ENCODE data around the gene MYLK3. TPM values are rescaled to one million over a fixed set of nuclear protein-coding genes. Genes with fewer than 3 reads are reported as not detected.
"Not testable (repeated sequence)": the region's sequence is repeated elsewhere in the genome, so short reads cannot be mapped to it uniquely, and the experiment has no call there.

Gene MYLK3
- under 1 TPM; 0.10 to 0.36 TPM for total RNA-seq
- not detected for polyA plus RNA-seq
- total RNA-seq: 0 to 0.43 (median 0.04) reads per million in 6 experiments

DNA sequence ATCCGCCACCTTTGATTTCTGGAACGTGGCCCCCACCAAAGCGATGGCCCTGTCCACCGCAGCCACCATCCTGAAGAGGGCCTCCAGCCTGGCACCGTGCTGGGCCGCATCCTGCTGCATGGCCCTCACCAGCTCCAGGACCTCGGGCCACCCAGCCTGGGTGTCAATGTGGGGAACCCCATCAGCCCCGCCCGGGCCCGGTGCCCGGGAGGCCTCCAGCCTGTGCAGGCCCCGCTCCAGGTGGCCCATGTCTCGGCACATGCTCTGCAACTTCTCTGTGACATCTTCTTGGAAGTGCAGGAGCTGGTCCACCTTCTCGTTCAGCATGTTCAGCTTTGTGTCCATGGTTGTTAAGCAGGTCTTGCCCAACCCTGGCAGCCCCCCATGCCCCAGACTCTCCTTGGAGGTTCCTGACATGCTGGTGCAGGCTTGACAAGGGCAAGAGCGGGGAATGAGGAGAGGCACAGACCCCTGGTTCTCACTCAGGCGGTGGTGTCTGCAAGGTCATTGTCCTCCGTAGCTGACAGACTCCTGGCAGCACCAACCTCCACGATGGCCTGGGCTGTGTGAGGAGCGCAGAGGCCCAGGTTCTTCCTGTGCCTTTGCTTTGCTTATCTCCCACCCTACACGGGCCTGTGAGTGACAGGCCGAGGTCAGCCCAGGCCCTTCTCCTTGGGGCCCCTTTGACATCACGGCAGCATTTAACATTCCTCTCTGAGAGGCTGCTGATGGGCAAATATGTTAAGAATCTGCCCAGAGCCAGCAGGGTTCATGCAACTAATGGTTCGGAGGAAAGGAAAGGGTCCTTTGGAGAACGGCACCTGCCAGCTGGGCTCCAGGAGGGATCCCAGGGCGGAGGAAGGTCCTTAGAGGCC is at the start of gene MYLK3:
TSS of gene MYLK3 (minus strand) at position 568 of the 875 bp plus-strand sequence. CDS start at position 417, 151 bp downstream.
- H3K27ac Mint-ChIP-seq: peak within 1 kb of the TSS in 1 of 10 donors; percentile 56
- no peaks in the 10 kb centered on the region for H3K9me3 Mint-ChIP-seq
- POLR2A ChIA-PET: no interaction called here
- no peak within 1 kb of the TSS for H3K4me3 Mint-ChIP-seq
- ATAC-seq (no peak), DNase-seq (no peak)
- H3K4me1 Mint-ChIP-seq: peaks cover 2 to 10% (median 7%) of the 10 kb centered on the region in 4 donors
- H3K36me3 Mint-ChIP-seq: no peaks in the 10 kb centered on the region
- H3K27me3 Mint-ChIP-seq: peaks cover 0 to 2% (median 0%) of the 10 kb centered on the region in 5 donors

- Mint-ChIP-seq H3K9me3 (peaks cover 0 to 40% (median 18%) of the 10 kb centered on the region in 9 donors), H3K27me3 (no peaks in the 10 kb centered on the region), H3K4me1 (peaks cover 0 to under 1% (median under 1%) of the 10 kb centered on the region in 4 donors), H3K4me3 (no peak overlapping the region), H3K27ac (no peak overlapping the region), H3K36me3 (peaks cover 11 to 31% (median 30%) of the 10 kb centered on the region in 3 donors)
- POLR2A ChIA-PET: no interaction called here
- ATAC-seq (no peak), DNase-seq (no peak)
These were observed 49.4 kb upstream of the MYLK3 start for GRCh38 chr16:46797501-46797900.

- POLR2A ChIA-PET: no interaction called here
- peaks cover 0 to 43% (median 21%) of the 10 kb centered on the region in 9 donors for H3K9me3 Mint-ChIP-seq
These were observed 48.7 kb upstream of the MYLK3 start for GRCh38 chr16:46796764-46797269.

DNA sequence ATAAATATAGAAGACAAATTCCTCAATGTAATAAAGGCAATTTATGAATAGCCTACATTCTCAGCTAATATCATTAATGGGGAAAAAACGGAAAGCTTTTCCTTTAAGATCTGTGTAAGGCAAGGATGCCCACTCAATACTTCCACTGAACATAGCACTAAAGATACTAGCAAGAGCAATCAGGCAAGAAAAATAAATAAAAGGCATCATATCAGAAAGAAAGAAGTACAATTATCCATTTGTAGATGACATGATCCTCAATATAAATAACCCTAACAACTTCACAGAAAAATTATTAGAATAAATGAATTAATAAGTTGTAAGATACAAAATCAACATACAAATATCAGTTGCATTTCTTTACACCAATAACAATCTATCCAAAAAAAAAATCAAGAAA is 45.7 kb upstream of the MYLK3 start:
- POLR2A ChIA-PET: no interaction called here
- no peaks in the 10 kb centered on the region for H3K27me3 Mint-ChIP-seq

More at GRCh38 chr16:46796764-46797269, 48.7 kb upstream of the MYLK3 start:
- Mint-ChIP-seq H3K4me1 (no peaks in the 10 kb centered on the region), H3K27ac (no peak overlapping the region), H3K27me3 (no peaks in the 10 kb centered on the region), H3K36me3 (peaks cover 9 to 31% (median 30%) of the 10 kb centered on the region in 3 donors), H3K4me3 (no peak overlapping the region)
- DNase-seq (no peak), ATAC-seq (no peak)

DNA sequence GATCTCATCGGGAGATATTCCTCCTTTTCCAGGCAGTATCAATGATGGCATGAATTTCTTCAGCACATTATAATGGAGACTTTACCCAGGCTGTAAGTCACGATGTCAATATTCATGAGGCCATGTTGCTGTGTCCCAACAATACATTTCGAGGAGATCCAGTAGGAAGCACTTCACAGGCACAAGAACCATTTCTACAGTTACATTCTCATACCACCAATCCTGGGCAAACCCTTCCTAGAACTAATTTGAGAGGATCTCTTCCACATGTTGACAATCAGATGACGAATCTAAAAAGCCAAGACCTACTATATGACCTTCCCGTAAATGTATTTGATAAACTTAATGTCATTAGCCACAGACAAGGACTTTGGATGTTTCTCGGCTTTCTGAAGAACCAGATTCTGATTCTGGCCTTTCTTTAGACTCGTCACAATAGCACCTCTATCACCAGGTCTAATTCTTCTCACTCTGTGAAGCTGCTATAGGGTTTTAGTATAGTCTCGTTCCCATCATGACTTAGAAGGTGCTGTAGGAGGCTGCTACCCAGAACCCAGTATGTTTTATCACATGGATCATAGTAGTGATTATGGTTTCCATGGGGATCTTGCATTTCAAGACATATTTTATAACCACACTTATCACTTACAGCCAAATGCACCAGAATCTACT is 42.6 kb upstream of the MYLK3 start:
- Mint-ChIP-seq H3K27me3 (no peaks in the 10 kb centered on the region), H3K36me3 (peaks cover 4 to 27% (median 18%) of the 10 kb centered on the region in 3 donors), H3K27ac (peak overlapping the region in 7 of 10 donors; percentile 4 to 86 (median 38)), H3K9me3 (peaks cover 8 to 34% (median 24%) of the 10 kb centered on the region in 9 donors), H3K4me1 (peaks cover 7 to 30% (median 18%) of the 10 kb centered on the region in 4 donors), H3K4me3 (peak overlapping the region; percentile 70 to 89 (median 83))
- DNase-seq (no peak), ATAC-seq (no peak)
- POLR2A ChIA-PET: interaction anchor here (0.5 to 1.3 kb wide), 3 partner anchors 10 to 180 kb away, joined by 3 to 4 read pairs (median 3); no protein-coding TSS in a partner anchor

More for the DNA sequence above, 45.7 kb upstream of the MYLK3 start:
- no peak for DNase-seq
- Mint-ChIP-seq H3K9me3 (peaks cover 0 to 43% (median 21%) of the 10 kb centered on the region in 9 donors), H3K4me3 (no peak overlapping the region), H3K27ac (no peak overlapping the region), H3K36me3 (peaks cover 6 to 31% (median 30%) of the 10 kb centered on the region in 3 donors), H3K4me1 (peaks cover 5 to 22% (median 15%) of the 10 kb centered on the region in 4 donors)
- ATAC-seq: no peak

DNA sequence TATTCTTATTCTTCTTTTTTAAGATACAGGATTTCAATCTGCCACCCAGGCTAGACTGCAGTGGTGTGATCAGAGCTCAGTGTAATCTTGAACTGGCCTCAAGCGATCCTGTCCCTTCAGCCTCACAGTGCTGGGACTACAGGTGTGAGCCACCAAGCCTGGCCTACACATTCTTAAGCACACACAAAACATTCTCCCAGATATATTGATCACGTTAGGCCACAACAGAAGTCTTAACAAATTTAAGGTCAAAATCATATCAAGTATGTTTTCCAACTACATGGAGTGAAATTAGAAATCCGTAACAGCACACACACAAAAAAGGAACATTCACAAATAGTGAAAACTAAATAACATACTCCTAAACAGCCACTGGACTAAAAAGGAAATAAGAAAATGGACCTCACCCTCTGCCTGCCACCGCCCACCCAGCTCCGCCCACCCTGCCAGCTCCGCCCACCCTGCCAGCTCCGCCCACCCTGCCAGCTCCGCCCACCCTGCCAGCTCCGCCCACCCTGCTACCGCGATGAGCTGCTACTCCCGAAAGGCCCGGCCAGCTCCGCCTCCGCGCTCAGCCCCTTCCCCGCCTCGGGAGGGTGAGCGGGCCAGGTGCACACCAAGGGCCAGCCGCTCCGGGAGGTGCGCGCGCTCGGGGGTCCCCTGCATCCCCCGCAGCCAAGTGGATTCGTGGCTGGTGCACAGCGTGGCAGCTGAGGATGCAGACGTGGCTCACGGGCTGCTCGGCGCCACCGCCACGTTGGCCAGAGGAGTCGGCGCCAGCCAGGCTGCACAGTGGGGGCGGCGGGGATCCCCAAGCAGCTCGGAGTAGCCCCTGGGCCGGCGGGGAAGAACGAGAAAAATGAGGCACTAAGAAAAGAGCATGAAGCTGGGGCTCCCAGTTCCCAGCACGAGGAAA is 41.6 kb upstream of the MYLK3 start:
- POLR2A ChIA-PET: interaction anchor here (0.5 to 1.3 kb wide), 7 partner anchors 11 to 183 kb away, joined by 3 to 5 read pairs (median 3); partner anchors contain the start of genes C16orf87, DNAJA2 and GPT2
- Mint-ChIP-seq H3K4me3 (peak overlapping the region; percentile 70 to 89 (median 83)), H3K36me3 (peaks cover 2 to 19% (median 11%) of the 10 kb centered on the region in 3 donors), H3K27me3 (no peaks in the 10 kb centered on the region), H3K4me1 (peaks cover 7 to 30% (median 18%) of the 10 kb centered on the region in 4 donors), H3K27ac (peak overlapping the region; percentile 37 to 86 (median 78)), H3K9me3 (peaks cover 10 to 26% (median 17%) of the 10 kb centered on the region in 9 donors)
- DNase-seq (peak; percentile 59 to 90 (median 76)), ATAC-seq (peak; percentile 95 to 98)

DNA sequence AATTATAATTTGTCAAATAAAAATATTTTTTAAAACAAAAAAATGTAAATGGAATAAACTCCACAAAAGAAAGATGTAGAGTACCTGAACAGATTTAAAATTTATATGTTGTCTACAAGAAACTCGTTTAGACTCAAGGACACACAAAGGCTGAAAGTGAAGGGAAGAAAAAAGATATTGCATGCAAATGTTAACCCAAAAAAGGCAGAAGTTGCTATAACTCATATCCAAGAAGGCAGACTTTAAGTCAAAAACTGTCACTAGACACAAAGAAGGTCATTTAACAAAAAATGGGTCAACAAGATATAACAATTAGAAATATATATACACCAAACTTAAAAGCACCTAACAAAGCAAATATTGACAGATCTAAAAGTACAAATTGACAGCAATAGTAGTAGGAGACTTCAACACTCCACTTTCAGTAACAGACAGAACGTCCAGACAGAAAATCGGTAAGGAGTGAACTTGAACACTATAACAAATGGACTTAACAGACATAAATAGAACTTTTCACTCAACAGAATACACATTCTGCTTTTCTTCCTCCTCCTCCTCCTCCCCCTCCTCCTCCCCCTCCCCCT is 40.8 kb upstream of the MYLK3 start:
- DNase-seq (no peak), ATAC-seq (no peak)
- Mint-ChIP-seq H3K36me3 (peaks cover 2 to 13% (median 6%) of the 10 kb centered on the region in 3 donors), H3K27me3 (no peaks in the 10 kb centered on the region), H3K4me3 (peak overlapping the region in 7 of 10 donors; percentile 7 to 89 (median 85)), H3K9me3 (peaks cover 8 to 20% (median 12%) of the 10 kb centered on the region in 9 donors), H3K4me1 (peaks cover 7 to 30% (median 18%) of the 10 kb centered on the region in 4 donors), H3K27ac (peak overlapping the region in 6 of 10 donors; percentile 19 to 85 (median 52))
- POLR2A ChIA-PET: interaction anchor here (0.7 to 1.1 kb wide), 2 partner anchors 41 to 184 kb away, joined by 3 to 4 read pairs; partner anchors contain the start of gene DNAJA2

DNA sequence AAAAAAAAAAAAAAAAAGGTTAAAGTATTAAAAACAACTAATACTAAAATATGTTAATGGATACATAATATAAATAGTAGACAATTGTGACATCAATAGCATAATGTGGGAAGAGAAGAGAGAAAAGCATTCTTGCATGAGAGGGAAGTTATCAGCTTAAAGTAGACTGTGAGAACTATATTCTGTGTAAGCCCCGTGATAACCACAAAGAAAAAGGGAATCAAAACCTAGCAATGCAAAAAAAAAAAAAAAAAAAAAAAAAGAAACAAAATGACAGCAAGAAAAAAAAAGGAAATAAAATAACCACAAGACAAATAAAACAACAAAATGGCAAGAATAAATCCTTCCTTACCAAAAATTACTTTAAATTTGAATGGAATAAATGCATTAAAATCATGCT is 39.8 kb upstream of the MYLK3 start:
- POLR2A ChIA-PET: interaction anchor here (0.6 kb wide), 1 partner anchor 50 kb away, joined by 3 read pairs; no protein-coding TSS in a partner anchor
- DNase-seq (no peak), ATAC-seq (no peak)
- H3K27ac Mint-ChIP-seq: no peak overlapping the region
- H3K4me1 Mint-ChIP-seq: peaks cover 7 to 30% (median 18%) of the 10 kb centered on the region in 4 donors
- peaks cover 2 to 9% (median 3%) of the 10 kb centered on the region in 3 donors for H3K36me3 Mint-ChIP-seq
- H3K4me3 Mint-ChIP-seq: no peak overlapping the region
- peaks cover 5 to 15% (median 10%) of the 10 kb centered on the region in 9 donors for H3K9me3 Mint-ChIP-seq
- no peaks in the 10 kb centered on the region for H3K27me3 Mint-ChIP-seq

GRCh38 chr16:46785076-46785845 is 37.1 kb upstream of the MYLK3 start:
- POLR2A ChIA-PET: no interaction called here
- no peak overlapping the region for H3K27ac Mint-ChIP-seq
- H3K4me3 Mint-ChIP-seq: no peak overlapping the region
- no peak for DNase-seq
- H3K36me3 Mint-ChIP-seq: peaks cover 2 to 9% (median 3%) of the 10 kb centered on the region in 3 donors
- H3K4me1 Mint-ChIP-seq: peaks cover 6 to 22% (median 13%) of the 10 kb centered on the region in 4 donors
- H3K9me3 Mint-ChIP-seq: peaks cover 3 to 12% (median 9%) of the 10 kb centered on the region in 9 donors
- H3K27me3 Mint-ChIP-seq: no peaks in the 10 kb centered on the region
- no peak for ATAC-seq

- DNase-seq, H3K4me3 Mint-ChIP-seq, ATAC-seq, H3K27me3 Mint-ChIP-seq, H3K36me3 Mint-ChIP-seq, H3K27ac Mint-ChIP-seq, POLR2A ChIA-PET: not testable (repeated sequence)
- Mint-ChIP-seq H3K9me3 (peaks cover 3 to 12% (median 9%) of the 10 kb centered on the region in 9 donors), H3K4me1 (peaks cover 3 to 15% (median 8%) of the 10 kb centered on the region in 4 donors)
These were observed 36.4 kb upstream of the MYLK3 start for GRCh38 chr16:46784569-46784968.

All from naive thymus-derived CD8-positive, alpha-beta T cell (primary cell).